ENCODE measurements around the gene KCNMA1.
"Not testable (repeated sequence)": the region's sequence is repeated elsewhere in the genome, so short reads cannot be mapped to it uniquely, and the experiment has no call there.

The KCNMA1 gene

DNA sequence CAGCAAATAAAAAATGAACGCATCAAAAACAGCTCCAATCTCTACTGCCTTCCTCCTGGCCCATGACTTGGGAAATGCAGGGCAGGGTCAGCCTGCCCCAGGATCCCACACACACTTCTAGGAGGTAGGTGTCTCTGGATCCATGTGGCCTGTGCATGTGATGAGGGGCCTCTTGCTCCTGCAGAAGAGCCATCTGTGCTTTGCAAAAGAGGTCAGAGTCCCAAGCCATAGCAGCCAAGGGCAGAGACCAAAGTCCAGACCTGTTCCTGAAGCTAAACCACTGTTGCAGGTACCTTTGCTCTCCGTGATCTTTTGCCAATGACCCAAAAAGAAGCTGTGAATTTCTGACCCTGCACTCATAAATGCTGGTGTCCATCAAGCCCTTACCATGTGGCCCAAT, 57.1 kb downstream of the KCNMA1 start:
- DNase-seq: no peak

DNA sequence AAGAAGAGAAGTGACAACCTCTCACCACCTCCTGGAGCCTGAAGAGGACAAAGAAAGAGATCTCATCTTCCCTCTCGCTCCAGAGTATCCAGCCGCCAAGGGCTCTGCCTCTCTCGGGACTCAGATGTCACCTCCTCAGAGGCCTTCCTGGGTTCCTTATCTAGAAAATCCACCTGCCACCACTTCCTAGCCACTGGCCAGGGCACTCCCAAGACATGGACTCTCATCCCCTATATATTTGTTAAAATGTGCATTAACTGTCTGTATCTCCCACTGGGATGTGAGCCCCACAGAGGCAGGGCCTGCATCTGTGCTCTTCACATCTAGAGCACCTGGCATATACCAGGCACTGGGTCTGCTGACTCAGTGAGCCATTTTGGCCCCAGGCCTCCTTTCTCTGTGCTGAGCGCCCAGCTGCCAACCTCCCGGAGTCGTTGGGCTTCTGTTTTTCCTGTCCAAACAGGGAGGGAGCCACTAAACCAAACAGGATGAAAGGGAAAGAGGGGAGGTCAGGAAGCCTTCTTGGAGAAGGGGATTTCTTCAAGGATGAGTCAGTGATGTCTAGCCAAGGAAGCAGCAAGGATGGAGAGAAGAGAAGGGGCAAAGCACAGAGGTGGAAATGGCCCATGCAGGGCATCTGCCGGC, 58.9 kb downstream of the KCNMA1 start:
- no peak for DNase-seq

GRCh38 chr10:77577666-77578229, 59.9 kb downstream of the KCNMA1 start:
- no peak for DNase-seq

DNA sequence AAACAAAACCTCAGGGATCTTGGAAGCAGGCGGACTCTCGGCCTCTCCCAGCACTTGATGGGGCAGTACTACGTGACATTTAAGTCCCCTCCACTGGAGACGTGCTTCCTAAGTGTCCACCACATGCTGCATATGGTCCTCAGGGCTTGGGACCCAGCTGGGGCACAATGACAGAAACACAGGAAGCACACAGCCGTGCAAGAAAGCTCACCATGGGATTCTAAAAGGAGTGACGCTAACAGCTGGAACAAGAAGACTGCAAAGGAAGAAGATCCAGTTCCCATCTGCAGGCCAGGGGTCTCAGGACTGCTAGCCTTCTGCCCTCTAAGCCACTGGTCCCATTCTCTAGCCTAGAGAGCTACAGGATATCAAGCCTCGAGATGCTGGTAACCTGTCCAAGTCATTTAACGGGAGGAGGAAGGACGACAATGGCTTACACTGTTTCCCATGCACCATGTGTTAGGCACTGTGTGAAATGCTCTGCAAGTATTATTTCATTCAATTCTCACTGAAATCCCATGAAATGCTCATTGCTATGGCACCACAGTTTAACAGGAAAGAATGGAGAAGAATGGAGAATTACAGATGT, 61.1 kb downstream of the KCNMA1 start:
- no peak for DNase-seq

DNA sequence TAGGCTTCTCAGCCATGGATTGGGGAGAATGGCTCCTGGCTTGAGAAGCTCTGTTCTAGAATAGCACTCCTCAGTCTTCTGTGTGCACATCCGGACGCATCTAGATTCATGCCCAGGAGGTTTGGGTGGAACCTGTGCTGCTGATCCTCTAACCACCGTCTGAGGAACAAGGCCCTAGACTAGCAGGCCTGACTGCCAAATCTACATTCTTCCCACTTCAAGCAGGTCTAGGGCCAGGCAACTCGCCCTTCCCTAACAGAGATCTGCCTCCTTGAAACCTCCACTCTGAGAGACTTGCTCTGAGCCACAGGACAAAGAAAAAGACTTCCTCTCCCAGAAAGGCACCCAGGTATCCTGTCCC, 61.6 kb downstream of the KCNMA1 start:
- no peak for DNase-seq

DNA sequence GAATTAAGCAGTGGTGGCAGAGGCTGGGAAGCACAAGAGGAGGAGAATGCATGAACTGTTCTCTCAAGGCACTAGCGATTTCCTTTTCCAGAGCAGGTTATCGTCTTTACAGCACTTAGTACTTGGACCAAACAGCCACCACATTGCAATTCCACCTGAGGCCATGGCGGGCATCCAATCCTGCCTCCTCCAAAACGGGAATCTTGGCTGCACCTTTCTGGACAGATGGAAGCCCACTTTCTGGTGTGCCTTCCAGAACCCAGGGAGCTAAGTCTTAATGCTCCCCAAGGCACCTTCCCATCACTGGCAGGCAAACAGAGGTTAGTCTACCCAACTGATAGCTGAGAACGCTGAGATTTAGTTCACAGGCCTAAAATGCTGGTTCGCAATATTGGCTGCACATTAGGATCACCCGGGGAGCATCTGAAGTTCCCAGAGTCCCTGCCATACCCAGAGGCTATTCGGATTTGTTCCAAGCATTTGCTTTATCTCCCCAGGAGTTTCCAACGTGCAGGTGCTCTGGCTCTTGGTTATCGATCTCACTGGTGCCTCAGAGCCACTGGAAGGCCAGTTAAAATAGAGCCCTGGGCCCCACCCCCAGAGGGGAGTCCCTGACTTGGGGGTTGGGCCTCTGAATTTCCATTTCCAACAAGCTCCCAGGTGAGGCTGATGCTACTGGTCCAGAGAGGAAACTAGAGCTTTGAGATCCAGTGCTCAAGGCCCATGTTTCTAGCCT, 62.2 kb downstream of the KCNMA1 start:
- no peak for DNase-seq

GRCh38 chr10:77574438-77574837, 63.2 kb downstream of the KCNMA1 start:
- no peak for DNase-seq

DNA sequence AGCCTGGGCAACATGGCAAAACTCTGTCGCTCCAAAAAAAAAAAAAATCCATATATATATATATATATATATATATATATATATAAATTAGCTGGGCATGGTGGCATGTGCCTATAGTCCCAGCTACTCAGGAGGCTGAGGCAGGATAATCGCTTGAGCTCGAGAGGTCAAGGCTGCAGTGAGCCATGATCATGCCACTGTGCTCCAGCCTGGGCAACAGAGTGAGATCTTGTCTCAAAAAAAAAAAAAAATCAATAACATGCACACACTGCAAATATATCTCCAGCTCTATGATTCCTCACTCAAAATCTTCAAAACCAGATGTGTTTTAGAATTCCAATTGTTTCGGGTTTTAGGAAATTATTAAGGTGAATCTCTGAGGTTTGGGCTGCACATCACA, 65.1 kb downstream of the KCNMA1 start:
- not testable (repeated sequence) for DNase-seq

DNA sequence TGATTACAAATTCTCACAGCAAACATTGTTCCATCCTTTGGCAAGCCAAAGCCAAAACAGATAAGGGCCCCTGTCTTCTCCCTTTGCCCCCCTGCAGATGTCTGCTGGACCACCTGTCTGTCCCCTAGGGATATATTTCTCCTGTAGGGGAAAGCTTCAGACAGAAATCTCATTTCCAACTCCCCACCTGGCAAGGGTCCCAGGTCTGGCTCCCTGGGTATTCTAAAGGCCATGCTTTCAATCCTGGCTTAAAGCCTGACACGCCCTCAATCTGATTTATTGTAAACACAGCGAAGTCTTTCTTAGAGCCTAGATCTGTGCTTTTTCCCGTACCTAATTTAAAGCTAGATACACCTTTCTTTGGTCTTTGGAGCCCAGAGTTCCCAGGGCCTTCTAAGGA, 66.1 kb downstream of the KCNMA1 start:
- no peak for DNase-seq

- no peak for DNase-seq
Observed at GRCh38 chr10:77566914-77567566, 70.6 kb downstream of the KCNMA1 start.

- DNase-seq: no peak
Observed at GRCh38 chr10:77566236-77566635, 71.4 kb downstream of the KCNMA1 start.

DNA sequence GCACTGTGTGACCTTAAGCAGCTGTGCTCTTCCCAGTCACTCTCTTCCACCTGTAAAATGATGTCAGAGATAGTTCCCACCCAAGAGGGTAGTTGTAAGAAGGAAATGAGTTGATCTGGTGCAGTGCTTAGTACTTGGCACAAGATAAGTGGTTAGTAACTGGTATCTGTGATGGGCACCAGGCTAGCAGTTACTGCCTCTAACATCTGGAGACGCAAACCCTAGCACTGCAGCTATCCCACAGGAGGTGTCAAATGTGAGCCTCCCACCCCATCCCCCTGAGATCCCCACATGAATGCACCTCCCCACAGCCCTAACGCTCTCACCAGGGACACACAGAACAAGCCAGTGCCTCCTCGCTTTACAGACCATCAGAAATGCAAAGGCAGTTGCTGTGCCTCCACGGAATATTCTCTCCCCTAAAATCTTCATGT, 72.0 kb downstream of the KCNMA1 start:
- no peak for DNase-seq

DNA sequence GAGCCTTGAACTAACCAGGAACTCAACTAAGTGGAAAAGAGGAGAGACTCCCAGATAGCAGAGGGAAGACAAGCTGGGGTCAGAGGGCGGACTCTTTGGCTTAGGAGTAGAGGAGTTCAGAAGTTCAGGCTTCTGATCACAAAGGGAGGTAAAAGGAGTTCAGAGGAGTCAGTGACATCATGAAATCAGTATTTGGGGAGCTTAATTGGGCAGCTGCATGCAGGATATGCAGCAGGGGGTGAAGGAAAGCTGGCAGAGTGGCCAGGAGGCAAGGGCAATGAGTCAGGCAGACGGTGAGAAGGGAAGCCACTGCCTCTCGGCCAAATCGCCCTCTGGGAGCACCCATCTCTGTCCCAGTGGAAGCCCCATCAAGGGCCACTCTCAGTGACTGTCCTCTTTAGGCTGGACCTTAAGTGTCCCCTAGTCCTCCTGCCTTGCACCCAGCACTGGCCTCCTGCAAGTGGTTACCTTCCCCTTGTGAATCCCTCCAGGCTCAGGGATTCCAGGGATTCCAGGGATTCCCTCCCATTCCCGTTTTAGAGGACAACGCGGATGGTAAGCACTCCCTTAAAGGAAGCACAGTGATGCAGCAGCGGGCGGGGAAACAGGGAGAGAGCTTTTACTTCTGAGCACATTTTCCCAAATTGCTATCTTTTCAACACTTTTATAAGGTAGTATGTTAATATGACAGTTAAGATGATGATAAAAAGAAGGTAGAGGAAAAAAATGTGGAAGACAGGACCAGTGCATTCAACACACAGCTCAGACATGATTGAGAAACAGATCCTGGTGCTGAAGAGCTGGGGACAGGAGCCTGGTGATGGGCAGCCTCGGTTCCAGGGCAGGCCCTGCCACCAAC, 72.6 kb downstream of the KCNMA1 start:
- no peak for DNase-seq

- DNase-seq: no peak
Observed at GRCh38 chr10:77563638-77564270, 73.9 kb downstream of the KCNMA1 start.

DNA sequence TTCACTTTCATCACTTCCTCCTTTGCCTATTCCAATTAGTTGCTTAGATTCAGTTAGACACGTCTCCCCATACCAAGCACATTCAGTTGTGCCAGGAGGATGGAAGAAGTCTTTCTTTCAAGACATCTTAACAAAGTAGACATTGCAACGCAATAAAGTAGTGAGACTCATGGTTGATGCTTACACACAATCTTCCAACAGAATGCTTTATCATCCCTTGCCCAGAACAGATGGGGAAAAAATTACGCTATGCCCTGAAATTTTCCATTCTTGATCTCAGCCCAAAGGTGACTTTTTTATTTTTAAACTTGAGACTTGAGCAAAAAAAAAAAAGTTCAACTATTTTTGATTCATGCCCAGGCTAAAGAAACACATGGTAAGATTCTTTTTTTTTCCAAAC, 74.9 kb downstream of the KCNMA1 start:
- DNase-seq: no peak

DNA sequence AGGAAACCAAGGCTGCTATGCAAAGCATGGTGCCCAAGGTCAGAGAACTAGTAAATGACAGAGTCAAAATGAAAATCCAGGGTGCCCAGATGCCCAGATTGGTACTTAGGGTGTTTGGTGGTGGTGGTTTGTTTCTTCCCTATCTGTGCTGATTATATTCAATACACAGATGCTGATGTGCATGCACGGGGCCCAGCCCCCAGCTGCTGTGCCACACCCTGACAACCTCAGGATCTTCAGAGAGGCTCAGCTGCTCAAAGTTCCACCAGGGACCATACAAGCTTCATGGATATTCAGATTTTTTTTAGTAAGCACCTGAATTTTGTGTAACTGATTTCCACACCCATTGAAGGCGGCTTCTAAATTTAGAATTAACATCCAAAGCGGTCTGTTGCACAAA, 75.6 kb downstream of the KCNMA1 start:
- no peak for DNase-seq

GRCh38 chr10:77560471-77560870, 77.1 kb downstream of the KCNMA1 start:
- DNase-seq: no peak

DNA sequence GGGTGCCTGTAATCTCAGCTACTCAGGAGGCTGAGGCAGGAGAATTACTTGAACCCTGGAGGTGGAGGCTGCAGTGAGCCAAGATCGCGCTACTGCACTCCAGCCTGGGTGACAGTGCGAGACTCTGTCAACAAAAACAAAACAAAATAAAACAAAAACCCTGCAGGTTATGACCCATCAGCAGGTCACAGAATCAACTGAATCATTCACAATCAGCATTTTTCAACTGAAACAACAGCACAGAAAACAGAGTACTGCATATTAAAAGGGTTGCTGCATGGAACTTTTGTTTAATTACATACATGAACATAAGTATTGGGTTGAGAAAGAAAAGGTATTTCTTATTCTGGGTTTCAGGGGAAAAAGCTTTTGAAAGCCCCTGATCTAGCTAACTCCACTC, 77.6 kb downstream of the KCNMA1 start:
- DNase-seq: no peak

GRCh38 chr10:77556990-77557601, 80.5 kb downstream of the KCNMA1 start:
- DNase-seq: no peak

DNA sequence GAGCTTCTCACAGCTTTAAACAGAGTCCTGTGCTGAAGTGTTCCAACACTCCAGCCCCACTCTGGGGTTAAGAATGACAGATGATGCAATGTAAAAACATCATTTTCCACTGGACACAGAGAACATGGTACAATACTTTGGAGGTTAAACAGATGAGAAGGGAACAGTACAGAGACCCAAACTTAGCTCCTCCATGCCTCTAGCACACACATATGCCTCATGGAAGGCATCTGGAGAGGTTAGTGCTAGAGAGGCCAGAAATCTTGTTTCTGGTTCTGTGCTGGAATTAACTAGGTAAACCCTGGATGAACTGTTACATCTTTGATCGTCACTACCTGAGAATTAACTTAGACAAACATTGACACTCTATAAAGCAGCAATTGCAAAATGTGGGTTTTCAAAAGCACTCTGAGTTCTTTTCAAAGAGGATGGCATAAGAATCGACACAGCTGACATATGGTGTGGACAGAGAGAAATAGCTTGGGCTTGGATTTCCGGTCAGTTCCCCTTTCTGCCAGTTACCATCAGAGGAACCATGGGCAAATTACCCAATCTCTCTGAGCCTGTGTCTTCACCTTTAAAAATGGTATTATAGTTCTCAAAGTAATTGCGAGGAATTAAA, 81.9 kb downstream of the KCNMA1 start:
- no peak for DNase-seq

- DNase-seq: no peak
Observed at GRCh38 chr10:77554996-77555397, 82.6 kb downstream of the KCNMA1 start.

All from left hindlimb (tissue), 1 donor.